Measurements from ENCODE around the gene RECK. TPM values are rescaled to one million over a fixed set of nuclear protein-coding genes. Genes with fewer than 3 reads are reported as not detected.

RECK gene
- total RNA-seq, 4 donors from 2014 or later: 14.3 to 37.7 (median 30.7) TPM

- Histone ChIP-seq H3K9me3 (no peaks in the 10 kb centered on the region), H3K4me3 (no peak overlapping the region), H3K4me1 (no peaks in the 10 kb centered on the region), H3K36me3 (no peaks in the 10 kb centered on the region), H3K27me3 (no peaks in the 10 kb centered on the region), H3K27ac (peak overlapping the region; percentile 7 to 25)
- intact Hi-C loops (cut with DNase I; ENCODE audit: low total_unique reads): no loop called here
- TF ChIP-seq CTCF (IDR thresholded peaks at IDR 0.05) (no peak), POLR2A (IDR thresholded peaks at IDR 0.05) (no peak)
- no peak for DNase-seq
Observed at GRCh38 chr9:36029202-36029601, 7.5 kb upstream of the RECK start.

- no peaks in the 10 kb centered on the region for H3K4me1 ChIP-seq
- no peak overlapping the region for H3K4me3 ChIP-seq
- intact Hi-C loops (cut with DNase I; ENCODE audit: low total_unique reads): no loop called here
- no peaks in the 10 kb centered on the region for H3K27me3 ChIP-seq
- no peak for TF ChIP-seq POLR2A (IDR thresholded peaks at IDR 0.05)
- TF ChIP-seq CTCF (IDR thresholded peaks at IDR 0.05): no peak
- peak overlapping the region; percentile 12 to 52 for H3K27ac ChIP-seq
- H3K36me3 ChIP-seq: no peaks in the 10 kb centered on the region
- no peak for DNase-seq
- H3K9me3 ChIP-seq: no peaks in the 10 kb centered on the region
Observed at GRCh38 chr9:36029765-36030528, 6.8 kb upstream of the RECK start.

GRCh38 chr9:36030871-36031270, 5.8 kb upstream of the RECK start:
- H3K4me1 ChIP-seq: no peaks in the 10 kb centered on the region
- intact Hi-C loops (cut with DNase I; ENCODE audit: low total_unique reads): no loop called here
- no peak overlapping the region for H3K27ac ChIP-seq
- H3K9me3 ChIP-seq: no peaks in the 10 kb centered on the region
- no peak overlapping the region for H3K4me3 ChIP-seq
- DNase-seq: no peak
- TF ChIP-seq POLR2A (IDR thresholded peaks at IDR 0.05) (no peak), CTCF (IDR thresholded peaks at IDR 0.05) (no peak)
- H3K27me3 ChIP-seq: no peaks in the 10 kb centered on the region
- no peaks in the 10 kb centered on the region for H3K36me3 ChIP-seq

GRCh38 chr9:36031774-36032555, 4.7 kb upstream of the RECK start:
- Histone ChIP-seq H3K9me3 (no peaks in the 10 kb centered on the region), H3K27ac (no peak overlapping the region), H3K4me1 (no peaks in the 10 kb centered on the region), H3K36me3 (no peaks in the 10 kb centered on the region), H3K4me3 (no peak overlapping the region), H3K27me3 (no peaks in the 10 kb centered on the region)
- TF ChIP-seq POLR2A (IDR thresholded peaks at IDR 0.05) (no peak), CTCF (IDR thresholded peaks at IDR 0.05) (no peak)
- no peak for DNase-seq
- intact Hi-C loops (cut with DNase I; ENCODE audit: low total_unique reads): no loop called here

GRCh38 chr9:36033788-36034187, 2.9 kb upstream of the RECK start:
- Histone ChIP-seq H3K27me3 (no peaks in the 10 kb centered on the region), H3K4me3 (no peak overlapping the region), H3K27ac (no peak overlapping the region), H3K4me1 (no peaks in the 10 kb centered on the region), H3K36me3 (no peaks in the 10 kb centered on the region), H3K9me3 (no peaks in the 10 kb centered on the region)
- TF ChIP-seq CTCF (IDR thresholded peaks at IDR 0.05): no peak
- TF ChIP-seq POLR2A (IDR thresholded peaks at IDR 0.05): no peak
- intact Hi-C loops (cut with DNase I; ENCODE audit: low total_unique reads): no loop called here
- no peak for DNase-seq

Measured in uterus (tissue), 4 donors.